DMS79 (cell line): ENCODE data around the gene DDX23.
"Not testable (repeated sequence)": the region's sequence is repeated elsewhere in the genome, so short reads cannot be mapped to it uniquely, and the experiment has no call there.

Experiments
- DNase-seq: peaks from one replicate; lab custom pipeline; 2025; lab: John Stamatoyannopoulos, UW

Gene DDX23

GRCh38 chr12:48851883-48852733 is at the start of gene DDX23:
Gene DDX23, minus strand, starts transcription at chr12:48852163. Its CDS starts 6,381 bp downstream, at chr12:48845782.
- peak; percentile 95 for DNase-seq

- no peak for DNase-seq
Measured at GRCh38 chr12:48901278-48901677, 49.3 kb upstream of the DDX23 start.

GRCh38 chr12:48899651-48900050 is 47.7 kb upstream of the DDX23 start:
- no peak for DNase-seq

GRCh38 chr12:48894271-48894670 is 42.3 kb upstream of the DDX23 start:
- DNase-seq: no peak

- DNase-seq: peak; percentile 43
Measured at GRCh38 chr12:48890657-48891418, 38.9 kb upstream of the DDX23 start.

GRCh38 chr12:48889679-48890078 is 37.7 kb upstream of the DDX23 start:
- DNase-seq: no peak

GRCh38 chr12:48883305-48884161 is 31.6 kb upstream of the DDX23 start:
- no peak for DNase-seq

GRCh38 chr12:48882972-48883304 is 31.0 kb upstream of the DDX23 start:
- no peak for DNase-seq

- DNase-seq: no peak
Measured at GRCh38 chr12:48882315-48882687, 30.3 kb upstream of the DDX23 start.

GRCh38 chr12:48881686-48882314 is 29.8 kb upstream of the DDX23 start:
- no peak for DNase-seq

GRCh38 chr12:48880647-48881046 is 28.7 kb upstream of the DDX23 start:
- no peak for DNase-seq

GRCh38 chr12:48878548-48878947 is 26.6 kb upstream of the DDX23 start:
- no peak for DNase-seq

- no peak for DNase-seq
Measured at GRCh38 chr12:48875944-48876515, 24.1 kb upstream of the DDX23 start.

GRCh38 chr12:48873534-48873933 is 21.6 kb upstream of the DDX23 start:
- DNase-seq: not testable (repeated sequence)

- no peak for DNase-seq
Measured at GRCh38 chr12:48873096-48873495, 21.1 kb upstream of the DDX23 start.

- no peak for DNase-seq
Measured at GRCh38 chr12:48869191-48869590, 17.2 kb upstream of the DDX23 start.

GRCh38 chr12:48868451-48868850 is 16.5 kb upstream of the DDX23 start:
- DNase-seq: no peak

GRCh38 chr12:48866052-48866711 is 14.2 kb upstream of the DDX23 start:
- DNase-seq: no peak

- DNase-seq: peak; percentile 93
Measured at GRCh38 chr12:48865281-48866051, 13.5 kb upstream of the DDX23 start, which contains the start of gene RND1. Gene RND1, minus strand, starts transcription at chr12:48865870. Its CDS starts 103 bp downstream, at chr12:48865767.

- no peak for DNase-seq
Measured at GRCh38 chr12:48863291-48863690, 11.3 kb upstream of the DDX23 start.
